ENCODE measurements around the gene MSL1.

MSL1 gene

GRCh38 chr17:40177275-40177874 is 55.6 kb downstream of the MSL1 start, which contains the start of gene RAPGEFL1:
Gene RAPGEFL1, plus strand, starts transcription at chr17:40177470. Its CDS starts 392 bp downstream, at chr17:40177862.
- no peak for DNase-seq

GRCh38 chr17:40178021-40178601 is 56.3 kb downstream of the MSL1 start:
- no peak for DNase-seq

DNA sequence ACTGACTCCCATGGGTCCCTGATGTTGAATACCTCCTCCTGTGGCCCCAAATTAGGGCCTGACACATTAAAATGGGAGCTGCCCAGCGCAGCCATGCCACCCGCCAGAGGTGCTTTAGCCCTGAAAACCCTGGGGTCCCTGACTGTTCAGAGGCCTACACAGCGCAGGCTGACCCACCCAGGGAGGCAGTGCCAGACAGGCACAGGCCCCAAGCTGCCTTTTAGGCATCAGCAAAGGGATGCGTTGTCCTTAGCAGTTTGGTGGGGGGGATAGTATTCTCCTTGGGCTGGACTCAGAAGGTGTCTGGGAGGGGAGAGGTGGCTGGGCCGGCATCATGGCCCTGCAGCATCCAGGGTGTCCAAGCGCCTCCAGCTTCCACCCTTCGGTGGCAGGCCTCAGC is 56.9 kb downstream of the MSL1 start:
- DNase-seq: no peak

DNA sequence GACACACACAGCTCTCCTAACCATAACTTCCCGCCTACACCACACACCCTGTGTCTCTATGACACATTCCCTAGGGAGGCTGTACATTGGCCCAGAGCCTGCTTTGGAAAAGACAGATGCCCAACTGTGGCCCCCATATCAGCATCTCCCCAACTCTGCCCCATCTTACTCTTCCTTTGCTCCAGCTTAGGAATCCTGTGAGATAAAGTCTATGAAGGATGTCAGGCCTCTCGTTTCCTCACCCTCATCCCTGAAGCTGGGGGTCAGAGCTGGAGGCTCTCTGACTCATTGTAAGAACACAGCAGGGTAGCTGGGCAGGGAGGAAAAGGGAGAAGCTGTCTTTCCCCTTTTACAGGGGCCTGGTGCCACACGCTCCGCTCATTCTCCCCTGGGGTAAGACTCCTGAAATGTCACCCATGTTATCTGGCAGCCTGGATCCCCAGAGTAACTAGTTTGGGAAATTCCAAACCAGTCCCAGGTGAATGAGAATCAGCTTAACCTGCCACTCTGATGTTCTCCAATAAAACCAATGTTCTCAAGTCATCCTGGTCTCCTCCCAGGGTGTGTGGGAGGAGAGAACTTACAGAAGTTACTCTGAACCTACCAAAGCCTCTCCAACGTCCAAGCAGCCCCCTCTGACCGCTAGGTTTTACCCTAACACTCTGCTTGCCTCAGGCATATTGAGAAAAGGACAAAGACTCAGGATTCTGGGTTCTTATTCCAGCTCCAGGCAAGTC is 58.3 kb downstream of the MSL1 start:
- DNase-seq: no peak

GRCh38 chr17:40180694-40181093 is 58.9 kb downstream of the MSL1 start:
- no peak for DNase-seq

DNA sequence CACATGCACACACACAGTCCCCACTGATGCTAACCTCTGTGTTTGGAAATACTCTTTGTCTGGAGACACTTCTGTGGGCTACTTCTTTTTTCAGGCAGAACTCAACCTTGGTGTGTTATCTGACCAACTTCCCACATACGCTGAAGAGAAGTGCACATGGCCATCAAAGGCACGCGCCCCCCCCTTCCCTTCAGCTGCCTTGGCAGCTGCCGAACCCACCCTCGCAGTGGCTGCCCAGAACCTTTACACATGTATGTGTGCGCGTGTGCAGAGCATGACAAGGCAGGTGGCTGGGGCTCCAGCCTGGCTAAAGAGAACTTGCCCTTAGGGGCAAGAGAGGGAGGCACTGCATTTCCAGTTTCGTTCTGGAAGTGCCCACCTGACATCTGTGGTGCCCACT is 59.4 kb downstream of the MSL1 start:
- no peak for DNase-seq

GRCh38 chr17:40182606-40183005 is 60.8 kb downstream of the MSL1 start:
- DNase-seq: no peak

Measured in NCI-H524 (cell line).